Osteoblast (primary cell): Measurements from ENCODE around the gene AVPR1A. TPM values are rescaled to one million over a fixed set of nuclear protein-coding genes. Genes with fewer than 3 reads are reported as not detected.

Experiments
- DNase-seq: peaks from one replicate; pipeline ENCODE4 v3.0.0; 2011; ENCODE audit warnings: low spot score, mixed read lengths; ENCODE audit not compliant: insufficient read length; ENCODE audit errors: missing footprints
- H2AFZ ChIP-seq: 2 replicates; pipeline ENCODE4 v1.6.0; 2011; ENCODE audit warnings: mild to moderate bottlenecking, low read length
- H3K27ac ChIP-seq: 2 replicates; pipeline ENCODE4 v1.5.1; 2011; ENCODE audit warnings: mild to moderate bottlenecking, low read depth, low read length, moderate library complexity
- H3K27me3 ChIP-seq: 2 replicates; pipeline ENCODE4 v1.6.0; 2012; ENCODE audit warnings: mild to moderate bottlenecking, control low read depth, inconsistent platforms, low read length, moderate library complexity; ENCODE audit not compliant: insufficient read depth
- H3K36me3 ChIP-seq: 2 replicates; pipeline ENCODE4 v1.5.1; 2011; ENCODE audit warnings: mild to moderate bottlenecking, low read length, control low read depth, moderate library complexity; ENCODE audit not compliant: insufficient read depth
- H3K4me1 ChIP-seq: 2 replicates; pipeline ENCODE4 v1.5.1; 2011; ENCODE audit warnings: mild to moderate bottlenecking, low read length, control low read depth, moderate library complexity; ENCODE audit not compliant: insufficient read depth
- H3K4me2 ChIP-seq: 2 replicates; pipeline ENCODE4 v1.6.0; 2011; ENCODE audit warnings: mild to moderate bottlenecking, low read length; ENCODE audit not compliant: insufficient read depth
- H3K4me3 ChIP-seq: fragments of 200-600 bp; sonication (generic); 3 replicates; pipeline ENCODE4 v1.5.1; 2012; ENCODE audit warnings: mild to moderate bottlenecking, low read length, inconsistent platforms; ENCODE audit not compliant: insufficient read depth
- H3K79me2 ChIP-seq: 2 replicates; pipeline ENCODE4 v1.6.0; 2012; ENCODE audit warnings: mild to moderate bottlenecking, low read length, control low read depth, inconsistent platforms; ENCODE audit not compliant: insufficient read depth
- H3K9me3 ChIP-seq: 2 replicates; pipeline ENCODE4 v1.5.1; 2011; ENCODE audit warnings: low read depth, low read length, control low read depth
- H4K20me1 ChIP-seq: 2 replicates; pipeline ENCODE4 v1.6.0; 2012; ENCODE audit warnings: mild to moderate bottlenecking, low read length, control low read depth; ENCODE audit not compliant: insufficient read depth
- total RNA-seq: library from RNA; depleted of rRNA; stranded (reverse); fragments of >200 nt; gene quantifications from 2 replicates; pipeline ENCODE4 v1.2.3, GENCODE V29; 2012
- TF ChIP-seq, protein P1 (sequence below): IDR thresholded peaks from 2 replicates; pipeline ENCODE4 v1.5.1; 2011; ENCODE audit warnings: mild to moderate bottlenecking, low read depth, low read length, moderate library complexity; ENCODE audit errors: extremely low read depth

The AVPR1A gene
- total RNA-seq, 1 donor: not detected

DNA sequence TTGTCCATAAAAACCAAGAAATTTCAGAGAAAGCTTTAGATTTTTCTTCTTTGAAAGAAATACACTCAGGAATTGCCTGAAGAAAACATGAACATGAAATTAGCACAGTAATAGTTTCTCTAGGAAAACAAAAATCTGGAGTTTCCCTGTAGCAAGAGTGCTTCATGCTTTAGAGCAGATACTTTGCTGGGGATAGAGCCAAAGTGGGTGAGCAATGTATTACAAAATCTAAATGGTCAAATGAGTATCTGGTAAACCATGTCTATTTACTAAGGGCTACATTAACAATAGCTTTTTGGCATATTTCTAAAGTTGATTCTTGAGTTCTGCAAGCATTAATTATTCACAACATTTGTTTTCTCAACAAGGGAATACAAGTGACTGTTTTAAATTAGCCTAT is 26.2 kb downstream of the AVPR1A start:
- no peak overlapping the region for H3K4me2 ChIP-seq
- TF ChIP-seq, protein P1, sequence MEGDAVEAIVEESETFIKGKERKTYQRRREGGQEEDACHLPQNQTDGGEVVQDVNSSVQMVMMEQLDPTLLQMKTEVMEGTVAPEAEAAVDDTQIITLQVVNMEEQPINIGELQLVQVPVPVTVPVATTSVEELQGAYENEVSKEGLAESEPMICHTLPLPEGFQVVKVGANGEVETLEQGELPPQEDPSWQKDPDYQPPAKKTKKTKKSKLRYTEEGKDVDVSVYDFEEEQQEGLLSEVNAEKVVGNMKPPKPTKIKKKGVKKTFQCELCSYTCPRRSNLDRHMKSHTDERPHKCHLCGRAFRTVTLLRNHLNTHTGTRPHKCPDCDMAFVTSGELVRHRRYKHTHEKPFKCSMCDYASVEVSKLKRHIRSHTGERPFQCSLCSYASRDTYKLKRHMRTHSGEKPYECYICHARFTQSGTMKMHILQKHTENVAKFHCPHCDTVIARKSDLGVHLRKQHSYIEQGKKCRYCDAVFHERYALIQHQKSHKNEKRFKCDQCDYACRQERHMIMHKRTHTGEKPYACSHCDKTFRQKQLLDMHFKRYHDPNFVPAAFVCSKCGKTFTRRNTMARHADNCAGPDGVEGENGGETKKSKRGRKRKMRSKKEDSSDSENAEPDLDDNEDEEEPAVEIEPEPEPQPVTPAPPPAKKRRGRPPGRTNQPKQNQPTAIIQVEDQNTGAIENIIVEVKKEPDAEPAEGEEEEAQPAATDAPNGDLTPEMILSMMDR: no peak
- no peaks in the 10 kb centered on the region for H3K9me3 ChIP-seq
- no peaks in the 10 kb centered on the region for H3K79me2 ChIP-seq
- H2AFZ ChIP-seq: no peak overlapping the region
- no peak overlapping the region for H3K27ac ChIP-seq
- no peak overlapping the region for H3K4me3 ChIP-seq
- H3K4me1 ChIP-seq: no peaks in the 10 kb centered on the region
- DNase-seq: peak; percentile 22
- H3K36me3 ChIP-seq: no peaks in the 10 kb centered on the region
- no peaks in the 10 kb centered on the region for H4K20me1 ChIP-seq
- H3K27me3 ChIP-seq: no peaks in the 10 kb centered on the region

GRCh38 chr12:63103494-63104131 is 47.4 kb downstream of the AVPR1A start:
- Histone ChIP-seq H3K79me2 (no peaks in the 10 kb centered on the region), H3K4me1 (no peaks in the 10 kb centered on the region), H3K4me2 (no peak overlapping the region), H3K9me3 (no peaks in the 10 kb centered on the region), H2AFZ (no peak overlapping the region), H3K27ac (no peak overlapping the region), H4K20me1 (no peaks in the 10 kb centered on the region), H3K36me3 (no peaks in the 10 kb centered on the region), H3K27me3 (peaks cover 4% of the 10 kb centered on the region), H3K4me3 (no peak overlapping the region)
- TF ChIP-seq, protein P1: peak; percentile 77
- no peak for DNase-seq

DNA sequence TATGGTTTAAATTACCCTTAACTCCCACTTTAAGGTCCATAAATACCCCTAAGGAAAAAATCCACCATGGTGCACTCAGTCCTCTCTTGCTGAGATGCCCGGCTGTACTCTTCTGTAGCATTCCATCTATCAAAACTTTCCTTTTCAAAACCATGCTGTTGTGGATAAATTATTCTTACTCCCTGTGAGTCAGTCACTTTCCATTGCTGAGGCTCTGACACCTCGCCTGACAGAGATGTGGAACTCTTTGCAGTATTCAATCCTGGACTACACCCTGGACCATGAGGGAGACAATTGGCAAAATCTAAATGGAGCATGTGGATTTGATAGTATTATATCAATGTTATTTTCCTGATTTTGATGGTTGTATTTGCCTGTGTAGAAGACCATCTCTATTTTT is 49.1 kb downstream of the AVPR1A start:
- DNase-seq: no peak
- no peaks in the 10 kb centered on the region for H4K20me1 ChIP-seq
- H3K79me2 ChIP-seq: no peaks in the 10 kb centered on the region
- H3K4me2 ChIP-seq: no peak overlapping the region
- TF ChIP-seq, protein P1: no peak
- H3K27ac ChIP-seq: no peak overlapping the region
- H3K4me3 ChIP-seq: no peak overlapping the region
- H2AFZ ChIP-seq: no peak overlapping the region
- no peaks in the 10 kb centered on the region for H3K4me1 ChIP-seq
- no peaks in the 10 kb centered on the region for H3K36me3 ChIP-seq
- peaks cover under 1% of the 10 kb centered on the region for H3K27me3 ChIP-seq
- no peaks in the 10 kb centered on the region for H3K9me3 ChIP-seq

DNA sequence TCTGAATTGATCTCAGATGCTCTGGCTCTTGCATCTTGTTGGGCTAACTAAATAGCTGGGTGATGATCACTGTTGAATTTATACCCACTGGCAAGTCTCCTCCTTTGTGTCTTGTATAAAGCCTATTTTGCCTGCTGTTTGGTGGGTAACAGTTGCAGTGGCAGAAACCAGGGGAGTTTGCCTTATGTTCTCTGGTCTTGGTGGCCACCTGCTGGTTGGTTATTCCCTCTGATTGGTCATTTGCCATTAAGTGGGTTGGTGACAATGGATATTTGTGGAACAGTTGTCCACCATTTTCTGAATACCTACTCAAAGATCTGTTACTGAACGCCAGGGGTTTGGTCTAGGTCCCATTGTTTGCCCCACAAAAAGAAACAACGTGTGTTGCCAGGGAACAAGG is 52.1 kb downstream of the AVPR1A start:
- Histone ChIP-seq H3K36me3 (no peaks in the 10 kb centered on the region), H3K79me2 (no peaks in the 10 kb centered on the region), H3K27me3 (peaks cover 12% of the 10 kb centered on the region), H3K4me2 (no peak overlapping the region), H3K27ac (no peak overlapping the region), H4K20me1 (no peaks in the 10 kb centered on the region), H3K4me3 (no peak overlapping the region), H2AFZ (no peak overlapping the region), H3K4me1 (no peaks in the 10 kb centered on the region), H3K9me3 (no peaks in the 10 kb centered on the region)
- TF ChIP-seq, protein P1: peak; percentile 26
- DNase-seq: peak; percentile 35
